GM19043 (cell line): ENCODE measurements around the gene TSPAN5.
"Not testable (repeated sequence)": the region's sequence is repeated elsewhere in the genome, so short reads cannot be mapped to it uniquely, and the experiment has no call there.

Experiments used
- ATAC-seq: cut with Tn5 transposase; IDR thresholded peaks from one replicate; pipeline ENCODE4 v1.9.1; 2021; ENCODE audit warnings: low read depth; ENCODE audit not compliant: unreplicated experiment

Gene TSPAN5

DNA sequence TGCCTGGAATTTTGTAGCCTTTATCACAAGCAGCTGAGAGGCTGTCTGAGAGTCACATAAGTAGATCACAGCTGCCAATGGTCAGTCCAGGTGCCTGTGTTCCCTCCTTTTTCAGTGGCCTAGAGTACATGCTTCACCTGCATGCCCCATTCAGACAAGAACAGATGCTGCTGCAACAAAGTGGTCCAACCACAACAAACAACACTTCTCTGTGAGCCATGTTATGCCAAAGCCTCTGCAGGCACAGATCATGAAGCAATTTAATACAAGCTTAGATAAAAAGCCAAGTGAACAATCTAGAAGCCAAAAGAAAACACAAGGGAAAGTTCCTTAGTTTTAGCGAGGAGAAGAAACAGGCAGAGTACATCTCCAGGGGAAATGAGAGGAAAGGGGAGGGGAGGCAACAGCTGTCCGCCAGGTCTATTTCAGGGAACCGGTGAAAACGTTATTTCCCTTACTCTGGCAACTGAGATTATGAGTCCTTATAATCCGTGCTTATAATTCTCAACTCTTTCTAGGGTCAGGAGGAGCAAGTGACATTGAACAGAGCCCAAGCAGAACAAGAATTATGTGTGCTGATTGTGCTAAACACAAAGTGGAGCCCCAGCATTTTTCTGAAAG lies 92.6 kb downstream of the TSPAN5 start:
- ATAC-seq = no peak

- no peak for ATAC-seq
These were observed 93.6 kb downstream of the TSPAN5 start for GRCh38 chr4:98564852-98565251.

DNA sequence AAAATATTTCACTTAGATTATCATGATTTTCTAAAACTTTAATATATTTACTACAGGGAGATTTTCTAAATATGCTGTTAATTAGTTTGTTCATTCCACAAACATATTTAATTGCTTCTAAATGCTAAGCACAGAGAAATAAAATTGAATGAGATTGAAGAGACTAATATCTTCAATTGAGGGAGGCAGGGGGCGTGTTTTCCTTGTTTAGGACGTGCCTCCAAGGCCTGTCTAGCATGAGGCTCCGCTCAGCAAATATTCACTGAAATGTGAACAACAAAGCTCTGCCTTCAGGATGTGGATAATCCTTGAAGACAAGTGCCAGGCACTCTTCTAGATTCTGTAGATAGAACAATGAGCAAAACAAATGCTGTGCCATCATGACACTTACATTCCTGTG lies 98.1 kb downstream of the TSPAN5 start:
- ATAC-seq = no peak

DNA sequence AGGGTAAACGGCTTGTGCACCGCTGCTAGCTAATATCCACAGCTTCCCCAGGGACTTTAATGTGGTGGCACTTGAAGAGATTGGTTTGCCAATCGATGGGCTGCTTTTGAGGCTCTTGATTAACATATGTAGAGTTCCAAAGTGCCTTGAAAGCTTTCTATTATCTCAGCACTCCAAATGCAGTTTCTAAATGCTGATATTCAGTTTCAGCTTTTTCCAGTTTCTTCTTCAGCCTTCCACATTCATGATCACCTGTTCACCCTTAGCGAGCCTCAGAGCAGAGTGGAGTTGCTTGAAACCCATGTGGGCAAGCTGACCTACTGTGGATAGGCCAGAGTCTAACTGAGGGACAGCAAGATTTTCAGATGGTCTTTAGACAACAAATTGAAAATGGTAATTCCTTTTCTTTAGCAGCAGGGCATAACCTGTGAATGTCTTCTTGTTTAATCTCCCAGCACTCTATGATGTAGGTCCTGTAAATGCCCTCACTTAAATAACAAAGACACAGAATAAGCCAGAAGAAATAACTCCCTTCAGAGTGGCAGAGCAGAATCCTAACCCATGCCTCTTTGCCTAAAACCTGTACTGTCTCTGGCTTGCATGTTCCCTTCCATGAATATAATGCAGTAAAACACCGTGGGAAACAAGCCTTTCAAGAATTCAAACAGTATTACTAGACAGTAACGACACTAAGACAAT lies 99.8 kb downstream of the TSPAN5 start:
- no peak for ATAC-seq

DNA sequence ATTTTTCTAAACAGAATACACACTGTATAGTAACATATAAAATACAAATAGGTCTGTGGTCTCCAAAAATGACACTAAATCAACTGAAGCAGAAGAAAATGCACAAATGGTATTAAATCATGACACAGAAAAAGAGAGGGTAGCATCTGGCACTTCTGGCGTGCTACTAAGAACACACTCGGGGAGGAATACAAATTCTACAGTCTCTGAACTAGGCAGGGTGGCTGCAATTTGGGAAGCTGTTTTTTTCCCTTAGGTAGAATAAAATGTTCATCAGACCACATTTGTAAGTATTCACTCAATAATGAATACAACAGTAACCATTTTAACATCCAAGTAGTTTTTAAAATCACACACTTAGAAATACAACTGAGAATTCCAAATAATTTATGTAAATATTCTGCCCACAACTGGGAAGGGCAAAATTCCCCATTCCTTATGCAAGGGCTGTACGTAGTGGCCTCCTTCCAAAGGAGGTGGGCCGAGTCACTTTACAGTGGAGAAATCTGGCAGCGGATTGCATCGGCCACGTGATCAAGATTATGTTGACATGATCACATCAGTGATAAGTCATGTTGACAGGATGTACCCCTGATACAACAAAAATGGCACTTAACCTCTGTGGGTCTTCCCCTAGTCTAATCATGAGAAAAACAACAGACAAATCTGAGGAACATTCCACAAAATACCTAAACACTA lies 101.1 kb downstream of the TSPAN5 start:
- ATAC-seq = no peak

GRCh38 chr4:98556451-98556850 lies 102.0 kb downstream of the TSPAN5 start:
- ATAC-seq = no peak

DNA sequence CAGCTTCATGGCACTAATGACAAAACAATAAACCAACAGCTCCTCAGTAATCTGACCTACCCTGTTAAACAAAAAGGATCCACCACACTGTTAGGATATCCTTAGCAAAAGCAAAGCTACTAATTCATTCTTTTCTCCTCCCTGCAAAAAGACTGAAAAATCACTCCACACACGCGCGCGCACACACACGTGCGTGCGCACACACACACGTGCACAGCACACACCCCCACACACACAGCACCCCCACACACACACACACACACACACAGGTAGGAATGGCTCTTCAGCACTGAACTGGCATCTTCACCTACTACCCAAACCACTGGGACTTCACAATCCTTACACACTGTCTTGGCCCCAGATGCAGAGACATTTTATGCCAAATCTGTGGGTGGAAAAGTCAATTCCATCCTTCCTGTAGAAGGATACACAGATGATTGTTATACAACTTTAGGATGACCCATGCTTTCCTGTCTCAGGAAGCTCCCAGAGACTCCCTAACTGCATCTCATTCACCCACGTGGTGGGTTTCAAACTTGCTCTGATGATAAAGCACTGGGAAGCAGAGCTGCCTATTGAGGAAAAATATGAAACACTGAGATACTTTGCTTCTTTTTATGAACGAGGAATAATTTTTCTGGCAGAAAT lies 102.5 kb downstream of the TSPAN5 start:
- ATAC-seq = no peak

DNA sequence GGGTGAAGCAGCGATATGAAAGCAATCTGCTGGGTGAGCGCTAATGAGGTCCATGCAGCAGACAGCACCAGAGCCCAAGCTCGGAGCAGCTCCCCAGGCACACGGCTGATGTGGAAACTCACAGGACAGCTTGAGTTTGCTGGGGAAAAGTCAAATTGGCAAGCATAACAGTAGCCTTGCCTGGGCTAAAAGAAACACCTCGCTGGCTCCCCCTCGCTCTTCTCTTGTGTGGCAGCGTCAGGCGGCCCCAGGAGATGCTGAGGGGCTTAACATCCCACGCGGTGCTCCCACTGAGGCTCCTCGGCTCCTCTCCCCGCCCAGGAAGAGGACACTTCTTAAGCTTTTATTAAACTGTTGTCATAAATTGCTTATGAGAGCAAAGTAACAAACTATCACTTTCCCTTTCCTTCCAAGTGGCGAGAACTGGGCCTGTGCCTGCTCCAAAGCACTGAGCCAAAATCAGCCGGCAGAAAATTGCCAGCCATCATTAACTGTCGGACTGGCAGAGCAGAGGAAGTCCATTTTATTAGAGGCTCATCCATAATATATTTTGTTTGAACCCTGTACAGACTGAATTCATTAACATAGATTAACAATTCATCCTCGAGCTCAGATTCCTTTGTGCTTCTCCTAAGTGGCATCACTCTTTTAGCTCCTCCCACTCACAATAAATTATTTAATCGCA lies 111.4 kb downstream of the TSPAN5 start:
- no peak for ATAC-seq

- ATAC-seq = no peak
These were observed 113.5 kb downstream of the TSPAN5 start for GRCh38 chr4:98544818-98545414.

DNA sequence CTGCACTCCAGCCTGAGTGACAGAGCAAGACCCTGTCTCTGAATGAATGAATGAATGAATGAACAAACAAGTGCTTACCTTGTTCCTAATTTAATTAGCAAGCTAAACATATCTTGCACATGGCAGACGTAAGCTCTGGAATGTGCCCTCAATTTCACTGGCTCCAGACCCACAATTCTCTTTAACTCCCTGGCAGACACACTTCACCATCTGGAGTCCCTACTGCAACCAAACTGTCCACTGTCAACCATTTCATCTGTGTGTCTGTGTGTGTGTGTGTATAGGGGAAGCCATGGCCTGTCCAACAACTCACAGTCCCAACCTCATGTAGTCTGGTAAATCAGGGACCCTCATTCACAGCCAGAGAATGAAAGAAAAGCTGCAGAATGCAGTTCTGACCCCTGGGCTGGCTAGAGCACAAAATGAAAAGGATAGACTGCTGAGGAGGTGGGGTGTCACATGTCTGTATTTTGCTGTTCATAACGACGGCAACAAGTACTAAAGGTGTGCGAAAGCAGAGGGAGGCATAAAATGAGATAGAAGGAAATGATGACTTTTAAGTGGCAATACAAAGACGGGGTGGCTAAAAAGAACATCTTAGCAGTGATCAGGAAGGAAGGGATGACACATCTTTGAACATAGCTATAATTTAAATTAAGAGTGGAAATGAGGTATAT lies 114.1 kb downstream of the TSPAN5 start:
- no peak for ATAC-seq

DNA sequence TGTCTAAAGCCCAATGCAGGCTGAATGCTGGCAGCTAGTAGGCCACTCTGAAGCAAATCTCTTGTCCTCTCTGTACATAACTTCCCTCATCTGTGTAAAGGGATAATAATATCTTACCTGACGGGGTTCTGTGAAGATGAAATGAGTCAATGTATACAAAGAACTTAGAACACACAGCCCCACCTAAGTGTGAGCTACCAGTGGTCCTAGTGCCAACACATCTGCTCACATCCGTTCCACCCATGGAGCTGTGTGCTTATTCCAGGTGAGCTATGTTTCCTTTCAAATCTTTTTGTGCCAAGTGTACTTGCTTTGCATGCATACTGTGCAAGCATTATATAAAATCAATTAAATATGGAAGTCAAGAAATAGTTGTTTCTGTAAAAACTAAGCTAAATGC lies 116.4 kb downstream of the TSPAN5 start:
- ATAC-seq = no peak

DNA sequence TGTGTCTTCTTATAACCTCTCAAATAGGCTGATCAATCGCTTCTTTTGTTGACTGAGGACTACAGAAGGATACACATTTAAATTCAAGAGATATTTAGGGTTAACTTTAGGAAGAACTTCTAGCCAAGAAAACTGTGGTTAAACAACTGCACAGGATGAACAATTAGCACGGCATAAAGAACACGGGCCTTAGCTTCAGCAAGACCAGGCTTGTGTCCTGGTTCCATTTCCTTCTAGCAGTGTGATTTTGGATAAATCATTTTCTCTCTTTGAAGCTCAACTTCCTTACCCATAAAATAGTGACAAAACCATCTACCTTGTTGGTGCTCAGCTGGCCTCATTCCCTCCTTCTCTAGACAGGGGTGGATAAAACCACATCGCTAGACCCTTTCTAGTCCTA lies 117.6 kb downstream of the TSPAN5 start:
- no peak for ATAC-seq

GRCh38 chr4:98539741-98540140 lies 118.7 kb downstream of the TSPAN5 start:
- ATAC-seq = no peak

GRCh38 chr4:98539299-98539698 lies 119.1 kb downstream of the TSPAN5 start:
- no peak for ATAC-seq

DNA sequence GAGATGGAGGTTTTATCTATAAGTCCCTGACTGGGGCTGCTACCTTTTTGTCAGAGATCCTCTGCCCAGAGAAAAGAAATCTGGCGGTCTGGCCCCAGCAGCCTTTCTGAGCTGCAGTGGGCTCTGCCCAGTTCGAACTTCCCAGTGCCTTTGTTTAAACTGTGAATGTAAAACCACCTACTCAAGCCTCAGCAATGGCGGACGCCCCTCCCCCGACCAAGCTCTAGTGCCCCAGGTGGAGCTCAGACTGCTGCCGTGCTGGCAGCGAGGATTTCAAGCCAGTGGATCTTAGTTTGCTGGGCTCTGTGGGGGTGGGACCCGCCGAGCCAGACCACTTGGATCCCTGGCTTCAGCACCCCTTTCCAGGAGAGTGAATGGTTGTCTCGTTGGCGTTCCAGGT lies 121.8 kb downstream of the TSPAN5 start:
- no peak for ATAC-seq

GRCh38 chr4:98534146-98534545 lies 124.3 kb downstream of the TSPAN5 start:
- not testable (repeated sequence) for ATAC-seq

GRCh38 chr4:98530572-98530971 lies 127.8 kb downstream of the TSPAN5 start:
- no peak for ATAC-seq

- ATAC-seq = no peak
These were observed 128.3 kb downstream of the TSPAN5 start for GRCh38 chr4:98529970-98530569.

DNA sequence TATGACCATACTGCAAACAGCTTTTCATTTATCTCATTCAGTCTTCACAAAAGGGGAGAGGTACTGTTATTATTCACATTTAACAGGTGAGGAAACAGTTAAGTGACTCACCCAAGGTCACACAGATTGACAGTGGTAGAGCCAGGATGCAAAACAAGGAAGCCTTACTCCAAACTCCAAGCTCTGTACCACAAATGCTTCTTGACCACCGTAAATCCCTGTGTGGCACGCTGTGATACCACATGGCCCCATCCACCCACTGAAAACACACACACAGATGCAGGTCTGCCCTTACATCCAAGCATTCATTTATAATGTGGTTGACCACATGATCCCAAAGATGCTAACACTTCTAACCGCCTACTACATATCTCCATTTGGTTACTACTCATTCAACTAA lies 129.5 kb downstream of the TSPAN5 start:
- no peak for ATAC-seq
